ENCODE results near the gene ABCB9. TPM values are rescaled to one million over a fixed set of nuclear protein-coding genes. Genes with fewer than 3 reads are reported as not detected.

The ABCB9 gene
- total RNA-seq, 4 donors from 2014 or later: 2.0 to 8.6 (median 6.1) TPM

DNA sequence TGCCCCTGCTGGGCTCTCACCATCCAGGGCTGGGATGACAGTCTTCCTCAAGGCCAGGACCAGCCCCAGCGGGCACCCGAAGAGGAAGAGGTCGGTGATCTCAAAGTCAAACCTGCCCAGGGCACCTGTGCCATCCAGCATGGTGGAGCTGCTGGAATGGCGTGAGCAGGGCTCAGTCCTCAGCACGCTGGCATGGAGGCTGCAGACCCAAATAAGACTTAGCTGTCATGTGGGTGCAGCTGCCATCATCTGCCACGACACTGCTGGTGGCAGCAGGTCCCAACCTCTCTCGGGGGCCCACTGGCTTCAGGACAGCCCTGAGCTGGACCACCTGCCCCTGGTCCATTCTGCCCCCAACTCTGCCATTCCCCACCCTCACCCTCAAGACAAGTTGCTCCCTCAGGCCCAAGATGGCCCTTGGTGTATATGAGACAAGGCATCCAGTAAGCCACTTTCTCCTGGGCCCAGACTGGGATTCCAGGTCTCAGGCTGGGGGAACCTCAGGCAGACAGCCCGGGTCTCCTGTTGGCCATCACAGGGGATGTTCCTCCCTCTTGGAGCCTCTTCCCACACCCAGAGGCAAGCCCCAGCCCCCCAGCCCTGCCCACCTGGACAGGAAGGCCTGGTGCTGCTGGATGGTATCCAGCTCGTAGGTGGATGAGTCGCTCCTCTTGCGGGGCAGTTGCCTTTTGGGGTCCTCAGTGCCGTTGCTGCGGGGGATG is 28.7 kb upstream of the ABCB9 start:
- Histone ChIP-seq H3K4me3 (no peak overlapping the region), H3K36me3 (no peaks in the 10 kb centered on the region), H3K4me1 (no peaks in the 10 kb centered on the region), H3K9me3 (no peaks in the 10 kb centered on the region), H3K27ac (no peak overlapping the region), H3K27me3 (no peaks in the 10 kb centered on the region)
- intact Hi-C loops (cut with DNase I; ENCODE audit: low total_unique reads): no loop called here
- no peak for TF ChIP-seq POLR2A (IDR thresholded peaks at IDR 0.05)
- TF ChIP-seq, protein P1, sequence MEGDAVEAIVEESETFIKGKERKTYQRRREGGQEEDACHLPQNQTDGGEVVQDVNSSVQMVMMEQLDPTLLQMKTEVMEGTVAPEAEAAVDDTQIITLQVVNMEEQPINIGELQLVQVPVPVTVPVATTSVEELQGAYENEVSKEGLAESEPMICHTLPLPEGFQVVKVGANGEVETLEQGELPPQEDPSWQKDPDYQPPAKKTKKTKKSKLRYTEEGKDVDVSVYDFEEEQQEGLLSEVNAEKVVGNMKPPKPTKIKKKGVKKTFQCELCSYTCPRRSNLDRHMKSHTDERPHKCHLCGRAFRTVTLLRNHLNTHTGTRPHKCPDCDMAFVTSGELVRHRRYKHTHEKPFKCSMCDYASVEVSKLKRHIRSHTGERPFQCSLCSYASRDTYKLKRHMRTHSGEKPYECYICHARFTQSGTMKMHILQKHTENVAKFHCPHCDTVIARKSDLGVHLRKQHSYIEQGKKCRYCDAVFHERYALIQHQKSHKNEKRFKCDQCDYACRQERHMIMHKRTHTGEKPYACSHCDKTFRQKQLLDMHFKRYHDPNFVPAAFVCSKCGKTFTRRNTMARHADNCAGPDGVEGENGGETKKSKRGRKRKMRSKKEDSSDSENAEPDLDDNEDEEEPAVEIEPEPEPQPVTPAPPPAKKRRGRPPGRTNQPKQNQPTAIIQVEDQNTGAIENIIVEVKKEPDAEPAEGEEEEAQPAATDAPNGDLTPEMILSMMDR (IDR thresholded peaks at IDR 0.05): no peak
- no peak for DNase-seq

DNA sequence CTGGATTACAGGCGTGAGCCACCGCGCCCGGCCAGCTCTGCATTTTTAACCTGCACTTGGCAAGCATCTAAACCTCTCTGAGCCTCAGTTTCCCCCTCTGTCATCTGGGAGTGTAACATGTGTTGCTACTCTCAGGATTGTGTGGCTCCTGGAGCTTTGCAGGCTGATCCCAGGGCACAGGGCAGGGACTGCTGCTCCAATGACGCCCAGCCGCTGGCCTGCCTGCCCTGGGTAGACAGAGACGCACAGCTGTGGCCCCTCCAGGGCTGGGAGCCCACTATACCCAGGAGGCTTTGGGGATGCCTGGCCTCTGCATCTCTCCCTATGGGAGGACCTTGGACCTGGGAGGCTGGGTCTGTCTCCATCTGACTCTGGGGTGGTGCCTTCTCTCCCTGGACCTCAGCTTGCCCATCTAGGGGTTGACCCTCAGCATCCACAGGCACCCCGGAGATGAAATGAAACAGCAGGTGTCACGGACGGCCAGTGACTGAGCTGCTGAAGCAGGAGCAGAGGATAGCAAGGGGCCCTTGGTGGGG is 27.9 kb upstream of the ABCB9 start:
- H3K4me3 ChIP-seq: no peak overlapping the region
- H3K9me3 ChIP-seq: no peaks in the 10 kb centered on the region
- H3K36me3 ChIP-seq: no peaks in the 10 kb centered on the region
- no peak for TF ChIP-seq POLR2A (IDR thresholded peaks at IDR 0.05)
- no peaks in the 10 kb centered on the region for H3K4me1 ChIP-seq
- H3K27ac ChIP-seq: no peak overlapping the region
- intact Hi-C loops (cut with DNase I; ENCODE audit: low total_unique reads): no loop called here
- no peak for DNase-seq
- H3K27me3 ChIP-seq: no peaks in the 10 kb centered on the region

DNA sequence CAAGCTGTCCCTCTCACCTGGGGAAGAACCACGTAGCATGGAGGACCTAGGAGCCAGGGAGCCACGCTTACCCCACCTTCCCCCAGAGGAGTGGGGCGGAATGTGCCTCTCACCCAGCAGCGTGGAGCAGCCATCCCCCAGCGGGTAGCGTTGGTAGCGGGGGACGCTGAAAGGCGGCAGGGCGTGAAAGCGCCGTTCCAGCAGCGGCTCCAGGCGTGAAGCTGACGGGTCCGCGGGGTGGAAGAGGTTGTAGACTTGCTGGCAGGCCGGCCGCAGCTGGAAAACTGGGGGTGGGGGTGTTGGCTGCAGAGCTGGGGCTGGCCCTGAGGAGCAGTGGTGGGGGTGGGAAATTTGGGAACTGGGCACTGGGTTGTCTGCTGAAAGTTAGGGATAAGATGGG is 26.1 kb upstream of the ABCB9 start:
- intact Hi-C loops (cut with DNase I; ENCODE audit: low total_unique reads): no loop called here
- no peak overlapping the region for H3K4me3 ChIP-seq
- H3K4me1 ChIP-seq: no peaks in the 10 kb centered on the region
- H3K9me3 ChIP-seq: no peaks in the 10 kb centered on the region
- H3K36me3 ChIP-seq: no peaks in the 10 kb centered on the region
- DNase-seq: no peak
- H3K27me3 ChIP-seq: no peaks in the 10 kb centered on the region
- TF ChIP-seq POLR2A (IDR thresholded peaks at IDR 0.05): no peak
- TF ChIP-seq, protein P1 (IDR thresholded peaks at IDR 0.05): no peak
- no peak overlapping the region for H3K27ac ChIP-seq

DNA sequence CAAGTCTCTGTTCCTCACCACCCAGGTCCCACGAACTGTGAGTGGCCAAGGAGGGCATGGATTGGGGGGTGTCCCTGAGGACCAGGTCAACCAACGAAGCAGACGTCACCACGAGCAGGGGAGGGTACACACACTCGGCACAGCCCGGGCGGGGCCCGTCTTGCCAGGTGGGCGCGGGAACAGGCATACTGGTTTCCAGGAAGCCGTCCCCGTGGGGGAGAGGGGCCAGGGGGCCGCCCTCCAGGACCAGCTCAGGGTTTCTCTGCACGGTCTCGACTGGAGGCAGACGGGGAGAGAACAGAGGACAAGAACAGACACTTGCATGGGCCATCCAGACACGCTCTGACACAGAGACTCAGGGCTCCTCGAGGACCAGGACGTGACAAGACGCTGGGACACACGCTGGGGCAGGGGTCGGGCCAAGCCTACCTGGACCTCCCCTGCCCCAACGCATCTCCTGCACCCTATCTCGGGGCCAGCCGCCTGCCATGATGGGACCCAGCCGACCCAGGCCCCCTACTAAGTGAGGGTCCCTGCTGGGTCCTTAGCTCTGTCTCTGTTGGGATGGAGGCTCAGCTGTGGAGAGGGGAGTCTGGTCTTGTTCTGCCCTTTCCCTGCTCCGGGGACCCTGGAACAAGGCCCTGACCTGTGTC is 25.5 kb upstream of the ABCB9 start:
- Histone ChIP-seq H3K4me1 (no peaks in the 10 kb centered on the region), H3K4me3 (no peak overlapping the region), H3K36me3 (no peaks in the 10 kb centered on the region), H3K9me3 (no peaks in the 10 kb centered on the region), H3K27me3 (no peaks in the 10 kb centered on the region), H3K27ac (no peak overlapping the region)
- DNase-seq: no peak
- TF ChIP-seq, protein P1 (IDR thresholded peaks at IDR 0.05): no peak
- no peak for TF ChIP-seq POLR2A (IDR thresholded peaks at IDR 0.05)
- intact Hi-C loops (cut with DNase I; ENCODE audit: low total_unique reads): no loop called here

DNA sequence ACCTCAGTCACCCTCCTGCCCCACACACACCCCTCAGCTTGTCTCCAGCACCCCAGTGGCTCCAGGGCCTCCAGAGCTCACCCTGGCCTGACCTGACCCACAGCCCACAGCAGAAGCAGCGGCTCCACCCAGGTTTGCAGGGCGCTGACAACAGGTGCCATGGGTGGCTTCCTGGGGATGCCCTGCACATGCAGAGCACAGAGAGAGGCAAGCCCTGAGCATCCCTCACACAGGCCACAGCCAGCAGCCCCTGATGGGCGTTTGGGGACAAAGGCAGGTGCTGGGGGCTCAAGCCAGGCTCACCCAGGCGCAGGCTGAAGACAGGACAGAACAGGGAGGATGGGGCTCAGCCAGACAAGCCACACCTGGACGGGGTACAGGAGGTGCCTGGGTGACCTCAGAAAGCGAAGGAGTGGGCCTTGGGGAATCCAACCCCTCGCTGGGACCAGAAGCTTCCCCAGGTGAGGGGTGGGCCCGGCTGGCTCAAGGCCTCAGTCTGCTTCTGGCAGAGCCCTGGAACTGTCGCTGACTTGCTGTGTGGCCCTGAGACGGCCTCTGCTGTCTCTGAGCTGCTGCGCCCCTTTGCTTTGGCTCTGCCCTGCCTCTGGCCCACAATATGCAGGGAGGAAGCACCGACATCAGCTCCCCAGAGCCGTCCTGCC is 24.8 kb upstream of the ABCB9 start:
- no peaks in the 10 kb centered on the region for H3K4me1 ChIP-seq
- intact Hi-C loops (cut with DNase I; ENCODE audit: low total_unique reads): no loop called here
- no peaks in the 10 kb centered on the region for H3K9me3 ChIP-seq
- no peaks in the 10 kb centered on the region for H3K27me3 ChIP-seq
- no peak overlapping the region for H3K4me3 ChIP-seq
- no peak overlapping the region for H3K27ac ChIP-seq
- no peaks in the 10 kb centered on the region for H3K36me3 ChIP-seq
- no peak for TF ChIP-seq POLR2A (IDR thresholded peaks at IDR 0.05)
- TF ChIP-seq, protein P1 (IDR thresholded peaks at IDR 0.05): no peak
- no peak for DNase-seq

All from uterus (tissue), 4 donors.